H1 (cell line): ENCODE measurements around the gene CNGB1. TPM values are rescaled to one million over a fixed set of nuclear protein-coding genes. Genes with fewer than 3 reads are reported as not detected.

Experiments used
- CHD1 ChIP-seq: IDR thresholded peaks from 2 replicates; pipeline ENCODE4 v1.6.1; 2012; ENCODE audit warnings: low read depth, low read length, improper control_type of control experiment
- CHD7 ChIP-seq: fragments of 300-600 bp; sonication (generic); IDR thresholded peaks from 2 replicates; pipeline ENCODE4 v1.7.1; 2012; ENCODE audit warnings: low read length, moderate library complexity, mild to moderate bottlenecking, inconsistent platforms; ENCODE audit not compliant: insufficient replicate concordance
- JUND ChIP-seq: IDR thresholded peaks from 2 replicates; pipeline ENCODE4 v1.6.1; 2011; ENCODE audit warnings: mild to moderate bottlenecking, improper control_type of control experiment, low read length
- PHF8 ChIP-seq: fragments of 200-600 bp; sonication (generic); conservative IDR thresholded peaks from 2 replicates; pipeline ENCODE4 v1.7.1; 2012; ENCODE audit warnings: low read depth, mild to moderate bottlenecking, inconsistent platforms, low read length, moderate library complexity
- POLR2AphosphoS5 ChIP-seq: IDR thresholded peaks from 2 replicates; pipeline ENCODE4 v1.6.1; 2011; ENCODE audit warnings: low read depth, low read length
- SAP30 ChIP-seq: fragments of 300-600 bp; sonication (generic); IDR thresholded peaks from 2 replicates; pipeline ENCODE4 v1.7.1; 2012; ENCODE audit warnings: low read length, moderate library complexity, mild to moderate bottlenecking, inconsistent platforms; ENCODE audit not compliant: insufficient read depth, insufficient replicate concordance
- TCF12 ChIP-seq: IDR thresholded peaks from 2 replicates; pipeline ENCODE4 v1.6.1; 2011; ENCODE audit warnings: low read depth, mild to moderate bottlenecking, low read length
- polyA plus RNA-seq, 7 experiments: library from polyadenylated mRNA; depleted of rRNA in 3 of 7; stranded (reverse) in 5 of 7; unstranded in 2 of 7; fragments of >200 nt in 5 of 7; fragments of 200-250 nt in 2 of 7; gene quantifications; 1 replicate in 5 of 7; 2 replicates in 1 of 7; 4 replicates in 1 of 7; pipeline versions ENCODE4 v1.2.1 to v1.2.3, GENCODE V29; 2011 to 2013; ENCODE audit warnings: missing spikeins in 2 of 7, mixed read lengths in 2 of 7
- total RNA-seq: library from RNA; stranded (reverse); fragmentation: NEBNext Ultra II Directional; extraction: Animal tissue kit (Norgen Biotek cat#: 25700); gene quantifications from 2 replicates; pipeline ENCODE4 v1.2.1, GENCODE V29; 2021

CNGB1 gene
- total and polyA plus RNA-seq, 2 of the 8 experiments (the other 6 are each of a cell fraction or from before 2014, with no cell fraction given): not detected

- TF ChIP-seq CHD7 (no peak), CHD1 (no peak), TCF12 (no peak), PHF8 (peak; percentile 63), SAP30 (no peak), POLR2AphosphoS5 (peak; percentile 67), JUND (no peak)
Observed at GRCh38 chr16:58000706-58001676, 30.1 kb upstream of the CNGB1 start, which contains the start of gene USB1 (continued).
